Stimulated activated CD4-positive, alpha-beta T cell treated with anti-CD3 and anti-CD28 coated beads, Interleukin-4, amount 100 ng/mL, for 4 hours (primary cell): ENCODE measurements around the gene IGDCC3.
A peak's percentile ranks its signal among the peaks of the same experiment; 100 is the strongest.
"Not testable (repeated sequence)": the region's sequence is repeated elsewhere in the genome, so short reads cannot be mapped to it uniquely, and the experiment has no call there.

ENCODE experiments used
- DNase-seq, 2 experiments: peaks; one replicate each; pipeline ENCODE4 v3.0.0-alpha.2; 2020

The IGDCC3 gene

GRCh38 chr15:65405791-65406423, 28.1 kb upstream of the IGDCC3 start:
- no peak for DNase-seq

- DNase-seq: no peak
These were observed 26.5 kb upstream of the IGDCC3 start for GRCh38 chr15:65404186-65404872.

- DNase-seq: no peak
These were observed 25.2 kb upstream of the IGDCC3 start for GRCh38 chr15:65402961-65403360.

GRCh38 chr15:65401611-65402240, 23.9 kb upstream of the IGDCC3 start:
- DNase-seq: no peak

- DNase-seq: peak; percentile 21 to 48
These were observed 23.2 kb upstream of the IGDCC3 start for GRCh38 chr15:65400760-65401610.

GRCh38 chr15:65399997-65400396, 22.2 kb upstream of the IGDCC3 start:
- DNase-seq: no peak

GRCh38 chr15:65399001-65399706, 21.4 kb upstream of the IGDCC3 start:
- DNase-seq: no peak

- not testable (repeated sequence) for DNase-seq
These were observed 20.7 kb upstream of the IGDCC3 start for GRCh38 chr15:65398486-65398885.

- DNase-seq: no peak
These were observed 19.1 kb upstream of the IGDCC3 start for GRCh38 chr15:65396965-65397317.

GRCh38 chr15:65396283-65396964, 18.6 kb upstream of the IGDCC3 start:
- no peak for DNase-seq

GRCh38 chr15:65395567-65396202, 17.9 kb upstream of the IGDCC3 start:
- DNase-seq: no peak

- DNase-seq: no peak
These were observed 17.1 kb upstream of the IGDCC3 start for GRCh38 chr15:65394936-65395335.

GRCh38 chr15:65394280-65394789, 16.5 kb upstream of the IGDCC3 start:
- no peak for DNase-seq

- no peak for DNase-seq
These were observed 15.8 kb upstream of the IGDCC3 start for GRCh38 chr15:65393557-65393956.

- no peak for DNase-seq
These were observed 15.3 kb upstream of the IGDCC3 start for GRCh38 chr15:65393091-65393490.

GRCh38 chr15:65392368-65392767, 14.6 kb upstream of the IGDCC3 start:
- no peak for DNase-seq

- DNase-seq: no peak
These were observed 13.9 kb upstream of the IGDCC3 start for GRCh38 chr15:65391732-65392131.

- no peak for DNase-seq
These were observed 12.6 kb upstream of the IGDCC3 start for GRCh38 chr15:65390447-65390846.

GRCh38 chr15:65389226-65389625, 11.4 kb upstream of the IGDCC3 start:
- DNase-seq: no peak

- DNase-seq: no peak
These were observed 10.7 kb upstream of the IGDCC3 start for GRCh38 chr15:65388306-65389080.

- no peak for DNase-seq
These were observed 9.1 kb upstream of the IGDCC3 start for GRCh38 chr15:65386886-65387285.
